GM13976 (cell line): ENCODE measurements around the gene EMP1.

Experiments
- DNase-seq: peaks from one replicate; pipeline ENCODE4 v3.0.0; 2012; ENCODE audit warnings: low spot score
- in situ Hi-C: fragments of 300-500 bp; cut with MboI; formaldehyde crosslinking; loops from one replicate; pipeline ENCODE4 v1.12.0; 2022; ENCODE audit warnings: low sequenced_read_pairs, mixed read lengths, inconsistent platforms; ENCODE audit not compliant: unreplicated experiment
- TF ChIP-seq, protein P1 (sequence below): IDR thresholded peaks from 2 replicates; pipeline ENCODE4 v1.5.1; 2012; ENCODE audit warnings: borderline replicate concordance, mild to moderate bottlenecking; ENCODE audit not compliant: insufficient read depth; ENCODE audit errors: extremely low read depth, missing control alignments, control extremely low read depth

The EMP1 gene

GRCh38 chr12:13195250-13195649 is 1.3 kb upstream of the EMP1 start:
- in situ Hi-C loops = no loop called here

GRCh38 chr12:13195785-13196129 is 769 bp upstream of the EMP1 start:
- TF ChIP-seq, protein P1, sequence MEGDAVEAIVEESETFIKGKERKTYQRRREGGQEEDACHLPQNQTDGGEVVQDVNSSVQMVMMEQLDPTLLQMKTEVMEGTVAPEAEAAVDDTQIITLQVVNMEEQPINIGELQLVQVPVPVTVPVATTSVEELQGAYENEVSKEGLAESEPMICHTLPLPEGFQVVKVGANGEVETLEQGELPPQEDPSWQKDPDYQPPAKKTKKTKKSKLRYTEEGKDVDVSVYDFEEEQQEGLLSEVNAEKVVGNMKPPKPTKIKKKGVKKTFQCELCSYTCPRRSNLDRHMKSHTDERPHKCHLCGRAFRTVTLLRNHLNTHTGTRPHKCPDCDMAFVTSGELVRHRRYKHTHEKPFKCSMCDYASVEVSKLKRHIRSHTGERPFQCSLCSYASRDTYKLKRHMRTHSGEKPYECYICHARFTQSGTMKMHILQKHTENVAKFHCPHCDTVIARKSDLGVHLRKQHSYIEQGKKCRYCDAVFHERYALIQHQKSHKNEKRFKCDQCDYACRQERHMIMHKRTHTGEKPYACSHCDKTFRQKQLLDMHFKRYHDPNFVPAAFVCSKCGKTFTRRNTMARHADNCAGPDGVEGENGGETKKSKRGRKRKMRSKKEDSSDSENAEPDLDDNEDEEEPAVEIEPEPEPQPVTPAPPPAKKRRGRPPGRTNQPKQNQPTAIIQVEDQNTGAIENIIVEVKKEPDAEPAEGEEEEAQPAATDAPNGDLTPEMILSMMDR = no peak
- in situ Hi-C loops = no loop called here

More at GRCh38 chr12:13195250-13195649, 1.3 kb upstream of the EMP1 start:
- DNase-seq = no peak
- TF ChIP-seq, protein P1 = no peak

DNA sequence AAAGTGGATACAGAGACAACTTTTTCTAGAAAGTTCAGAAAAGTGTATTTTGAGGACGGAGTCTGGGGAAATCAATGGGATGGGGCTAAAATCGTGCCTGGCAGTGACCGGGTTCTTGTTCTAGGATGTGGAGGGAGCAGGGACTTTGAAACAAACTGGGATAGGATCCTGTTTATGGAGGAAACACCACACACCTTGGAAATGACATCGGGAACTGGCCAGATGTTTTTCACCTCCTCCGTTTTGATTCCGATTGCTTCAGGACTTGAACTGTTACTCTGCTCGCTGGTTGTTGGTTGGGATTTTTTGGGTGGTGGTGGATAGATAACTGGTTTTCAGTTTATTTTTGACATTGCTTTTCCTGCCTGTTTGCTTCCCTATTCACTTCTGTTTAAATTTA is 506 bp downstream of the EMP1 start:
- no peak for DNase-seq
- in situ Hi-C loops = no loop called here
- TF ChIP-seq, protein P1 = no peak

More at GRCh38 chr12:13195785-13196129, 769 bp upstream of the EMP1 start:
- no peak for DNase-seq

DNA sequence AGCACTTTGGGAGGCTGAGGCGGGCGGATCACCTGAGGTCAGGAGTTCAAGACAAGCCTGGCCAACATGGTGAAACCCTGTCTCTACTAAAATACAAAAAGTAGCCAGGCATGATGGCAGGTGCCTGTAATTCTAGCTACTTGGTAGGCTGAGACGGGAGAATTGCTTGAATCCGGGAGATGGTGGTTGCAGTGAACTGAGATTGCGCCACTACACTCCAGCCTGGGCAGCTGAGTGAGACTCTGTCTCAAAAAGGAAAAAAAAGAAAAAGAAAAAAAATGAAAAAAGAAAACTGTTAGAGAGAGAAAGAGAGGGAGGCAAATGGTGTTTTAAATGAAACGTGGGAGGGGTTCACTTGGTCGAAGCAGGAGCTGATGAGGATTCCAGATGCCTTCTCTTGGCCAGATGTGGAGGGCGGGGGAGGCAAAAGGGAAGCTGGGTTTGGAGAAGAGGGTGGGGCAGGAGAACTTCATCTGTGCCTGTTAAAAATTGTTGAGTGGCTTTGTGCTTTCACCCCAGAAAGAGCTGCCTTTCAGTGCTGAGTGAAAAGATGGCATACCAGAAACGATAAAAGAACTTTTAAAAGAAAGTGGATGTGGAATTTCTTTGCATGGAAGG is 1.1 kb downstream of the EMP1 start:
- in situ Hi-C loops = no loop called here
- DNase-seq = no peak
- TF ChIP-seq, protein P1 = no peak

- TF ChIP-seq, protein P1 = no peak
- in situ Hi-C loops = no loop called here
- DNase-seq = no peak
Measured at GRCh38 chr12:13198241-13198640, 1.7 kb downstream of the EMP1 start.

DNA sequence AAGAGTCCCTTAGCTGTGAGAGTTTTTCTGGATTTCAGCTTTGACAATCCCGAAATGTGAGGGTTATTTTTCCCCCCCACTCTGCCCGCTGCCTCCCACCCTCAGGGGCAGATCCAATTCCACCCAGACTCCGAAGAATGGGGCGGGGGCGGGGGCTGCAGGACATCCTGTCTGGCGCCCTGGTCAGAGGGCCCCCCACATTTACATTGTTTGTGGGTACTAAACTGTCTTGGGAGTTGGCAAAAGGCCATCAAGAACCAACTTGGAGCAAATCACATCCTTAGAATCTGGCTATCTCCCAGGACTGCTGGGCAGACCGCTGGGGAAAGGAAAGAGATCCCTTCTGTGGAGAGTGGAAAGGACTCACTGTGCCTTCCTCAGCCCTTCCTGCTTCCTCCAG is 2.4 kb downstream of the EMP1 start:
- in situ Hi-C loops = no loop called here
- DNase-seq = no peak
- TF ChIP-seq, protein P1 = no peak

- TF ChIP-seq, protein P1 = no peak
- in situ Hi-C loops = no loop called here
- DNase-seq = no peak
Measured at GRCh38 chr12:13199592-13199991, 3.1 kb downstream of the EMP1 start.
